Right lobe of liver (tissue), 6 donors: Measurements from ENCODE around the gene MKRN2OS. TPM values are rescaled to one million over a fixed set of nuclear protein-coding genes. Genes with fewer than 3 reads are reported as not detected.
A peak's percentile ranks its signal among the peaks of the same experiment; 100 is the strongest.

Source experiments
- ATAC-seq, 4 donors: fragments of 200-7000 bp; cut with Tn5 transposase; one replicate each; pipeline ENCODE4 v1.9.1; 2020; ENCODE audit warnings: mild to moderate bottlenecking in 4 of 4, moderate library complexity in 4 of 4
- DNase-seq, 3 donors: peaks; one replicate each; pipeline ENCODE4 v3.0.0-alpha.2; 2020
- H3K27ac ChIP-seq, 3 donors: fragments of 200-600 bp; one replicate each; pipeline ENCODE4 v1.8.0; 2022
- H3K27me3 ChIP-seq, 2 donors: fragments of 200-600 bp; one replicate each; pipeline ENCODE4 v1.8.0; 2022
- H3K36me3 ChIP-seq, 4 donors: fragments of 200-600 bp; sonication (generic) in 1 of 4; one replicate each; pipeline versions ENCODE4 v1.5.1 to v1.8.0; 2017 to 2022; ENCODE audit warnings: control low read depth in 1 of 4
- H3K4me1 ChIP-seq, 4 donors: fragments of 200-600 bp; sonication (generic) in 1 of 4; one replicate each; pipeline versions ENCODE4 v1.5.1 to v1.8.0; 2017 to 2022; ENCODE audit warnings: control low read depth in 1 of 4
- H3K4me3 ChIP-seq, 3 donors: fragments of 200-600 bp; one replicate each; pipeline ENCODE4 v1.8.0; 2022
- H3K9me3 ChIP-seq, 4 donors: fragments of 200-600 bp; sonication (generic) in 1 of 4; one replicate each; pipeline versions ENCODE4 v1.5.1 to v1.8.0; 2017 to 2022; ENCODE audit warnings: control low read depth in 1 of 4
- POLR2A ChIP-seq: fragments of 450-650 bp; IDR thresholded peaks from one replicate; pipeline ENCODE4 v1.6.1; 2017; ENCODE audit warnings: antibody characterized with exemption, mild to moderate bottlenecking
- WGBS: methylation state at CpG from one replicate; pipeline ENCODE4 v1.1.6; 2018; ENCODE audit warnings: low coverage, low lambda C conversion rate; ENCODE audit not compliant: insufficient coverage; ENCODE audit errors: missing lambda C conversion rate; 5-methylcytosine and 5-hydroxymethylcytosine counted together
- intact Hi-C, 2 donors: fragments of 100-400 bp; cut with DNase I; formaldehyde crosslinking; loops; one replicate each; pipeline versions ENCODE4 v1.11.2 to v1.14.1; 2022
- total RNA-seq, 6 experiments: library from RNA; depleted of rRNA in 2 of 6; stranded (reverse); fragments of >200 nt in 2 of 6; fragmentation: NEBNext Ultra II Directional in 3 of 6; extraction: Animal tissue kit (Norgen Biotek cat#: 25700) in 3 of 6; gene quantifications; one replicate each; pipeline versions ENCODE4 v1.1.0 to v1.2.4, GENCODE V29; 2016 to 2023
- TF ChIP-seq, protein P1 (sequence below), 4 donors: fragments of 200-600 bp in 3 of 4; fragments of 450-650 bp in 1 of 4; IDR thresholded peaks; one replicate each; pipeline versions ENCODE4 v1.5.1 to v1.8.0; 2016 to 2022; ENCODE audit warnings: antibody characterized with exemption in 4 of 4, mild to moderate bottlenecking in 2 of 4
- donor health status: DM: no; HTN: yes; CAD: no.
- donor health status: DM: no; HTN: no; CAD: no.
- donor health status: DM: no; HTN: no; CAD: no.
- donor health status: DM: no; HTN: yes; CAD: no.
- donor health status: DM: no; HTN: yes; CAD: no.

Gene MKRN2OS
- total RNA-seq, 6 experiments from 2014 or later: 0.31 TPM; not detected in 5

DNA sequence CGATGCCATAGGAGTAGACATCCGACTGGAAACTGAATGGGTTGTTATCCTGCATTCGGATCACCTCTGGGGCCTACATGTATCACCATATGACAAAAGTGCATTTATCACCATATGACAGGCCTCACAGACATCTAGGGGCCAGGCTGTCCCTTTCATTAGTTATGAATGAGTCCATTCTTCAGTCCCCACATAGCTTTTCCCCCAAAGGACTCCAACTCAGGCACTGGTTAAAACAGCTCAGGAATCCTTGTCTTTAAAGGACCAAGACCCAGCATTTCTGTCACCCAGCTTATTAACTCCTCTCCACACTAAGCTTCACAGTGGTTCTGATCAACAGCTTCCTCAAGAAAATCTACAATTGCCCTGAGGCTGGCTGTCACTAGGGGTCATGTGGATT lies 39.9 kb upstream of the MKRN2OS start:
- DNase-seq (no peak), ATAC-seq (no peak)
- H3K4me1 ChIP-seq: peaks cover 0 to 12% (median 5%) of the 10 kb centered on the region in 4 donors
- peaks cover 11 to 73% (median 35%) of the 10 kb centered on the region in 4 donors for H3K36me3 ChIP-seq
- H3K27me3 ChIP-seq: no peaks in the 10 kb centered on the region
- no peaks in the 10 kb centered on the region for H3K9me3 ChIP-seq
- no peak overlapping the region for H3K4me3 ChIP-seq
- no peak overlapping the region for H3K27ac ChIP-seq
- intact Hi-C loops: no loop called here
- 90% methylated on average over 2 of the region's 3 CpGs for WGBS
- TF ChIP-seq, protein P1, sequence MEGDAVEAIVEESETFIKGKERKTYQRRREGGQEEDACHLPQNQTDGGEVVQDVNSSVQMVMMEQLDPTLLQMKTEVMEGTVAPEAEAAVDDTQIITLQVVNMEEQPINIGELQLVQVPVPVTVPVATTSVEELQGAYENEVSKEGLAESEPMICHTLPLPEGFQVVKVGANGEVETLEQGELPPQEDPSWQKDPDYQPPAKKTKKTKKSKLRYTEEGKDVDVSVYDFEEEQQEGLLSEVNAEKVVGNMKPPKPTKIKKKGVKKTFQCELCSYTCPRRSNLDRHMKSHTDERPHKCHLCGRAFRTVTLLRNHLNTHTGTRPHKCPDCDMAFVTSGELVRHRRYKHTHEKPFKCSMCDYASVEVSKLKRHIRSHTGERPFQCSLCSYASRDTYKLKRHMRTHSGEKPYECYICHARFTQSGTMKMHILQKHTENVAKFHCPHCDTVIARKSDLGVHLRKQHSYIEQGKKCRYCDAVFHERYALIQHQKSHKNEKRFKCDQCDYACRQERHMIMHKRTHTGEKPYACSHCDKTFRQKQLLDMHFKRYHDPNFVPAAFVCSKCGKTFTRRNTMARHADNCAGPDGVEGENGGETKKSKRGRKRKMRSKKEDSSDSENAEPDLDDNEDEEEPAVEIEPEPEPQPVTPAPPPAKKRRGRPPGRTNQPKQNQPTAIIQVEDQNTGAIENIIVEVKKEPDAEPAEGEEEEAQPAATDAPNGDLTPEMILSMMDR (IDR thresholded peaks at IDR 0.05): no peak
- TF ChIP-seq POLR2A: no peak

DNA sequence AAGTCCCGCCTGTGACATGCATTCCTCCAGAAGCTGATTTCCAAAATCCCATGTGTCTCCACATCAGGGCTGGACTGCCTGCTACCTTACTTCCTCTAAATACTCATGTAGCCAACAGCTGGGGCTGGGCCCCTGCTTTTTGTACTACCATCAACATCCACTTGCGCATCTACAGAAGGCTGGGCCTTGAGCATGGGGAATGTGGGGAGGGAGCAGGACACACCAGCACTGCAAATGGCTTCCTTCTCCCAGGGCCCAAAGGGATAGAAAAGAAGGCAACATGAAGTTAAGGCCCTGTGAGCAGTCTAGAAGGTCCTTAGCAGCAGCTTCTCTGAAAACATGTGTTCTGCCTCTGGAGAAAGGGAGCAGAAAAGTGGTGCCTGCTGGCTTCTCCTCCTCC lies 38.8 kb upstream of the MKRN2OS start:
- Histone ChIP-seq H3K4me1 (peaks cover 0 to 12% (median 5%) of the 10 kb centered on the region in 4 donors), H3K36me3 (peaks cover 11 to 68% (median 33%) of the 10 kb centered on the region in 4 donors), H3K4me3 (no peak overlapping the region), H3K27ac (no peak overlapping the region), H3K9me3 (no peaks in the 10 kb centered on the region), H3K27me3 (no peaks in the 10 kb centered on the region)
- intact Hi-C loops: no loop called here
- WGBS: 100% methylated on average over 1 of the region's 2 CpGs
- ATAC-seq (no peak), DNase-seq (no peak)
- TF ChIP-seq, protein P1 (IDR thresholded peaks at IDR 0.05): no peak
- TF ChIP-seq POLR2A: no peak

DNA sequence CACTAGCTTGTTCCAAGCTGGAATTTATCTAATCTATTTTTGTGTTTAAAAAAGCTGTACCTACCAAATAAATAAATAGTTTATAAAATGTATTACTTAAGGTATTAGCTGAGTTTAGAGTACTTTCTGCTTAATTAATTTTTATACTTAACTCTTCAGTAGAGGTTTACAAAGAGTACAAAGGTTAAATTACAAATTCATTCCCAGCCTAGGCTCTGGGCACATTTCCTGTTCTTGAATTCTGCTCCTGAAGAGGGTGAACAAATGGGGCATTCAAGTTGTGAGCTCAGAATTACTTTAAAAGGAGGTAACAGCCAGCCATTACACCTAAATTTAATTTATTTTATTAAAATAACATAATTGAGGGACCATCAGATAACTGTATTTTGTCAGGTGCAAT lies 38.0 kb upstream of the MKRN2OS start:
- no peaks in the 10 kb centered on the region for H3K9me3 ChIP-seq
- ATAC-seq: peak; percentile 42 to 64 (median 47)
- H3K36me3 ChIP-seq: peaks cover 11 to 66% (median 29%) of the 10 kb centered on the region in 4 donors
- no peak overlapping the region for H3K27ac ChIP-seq
- peaks cover 0 to 12% (median 5%) of the 10 kb centered on the region in 4 donors for H3K4me1 ChIP-seq
- TF ChIP-seq, protein P1 (IDR thresholded peaks at IDR 0.05): no peak
- TF ChIP-seq POLR2A: no peak
- no peak for DNase-seq
- no peaks in the 10 kb centered on the region for H3K27me3 ChIP-seq
- H3K4me3 ChIP-seq: no peak overlapping the region
- intact Hi-C loops: no loop called here

DNA sequence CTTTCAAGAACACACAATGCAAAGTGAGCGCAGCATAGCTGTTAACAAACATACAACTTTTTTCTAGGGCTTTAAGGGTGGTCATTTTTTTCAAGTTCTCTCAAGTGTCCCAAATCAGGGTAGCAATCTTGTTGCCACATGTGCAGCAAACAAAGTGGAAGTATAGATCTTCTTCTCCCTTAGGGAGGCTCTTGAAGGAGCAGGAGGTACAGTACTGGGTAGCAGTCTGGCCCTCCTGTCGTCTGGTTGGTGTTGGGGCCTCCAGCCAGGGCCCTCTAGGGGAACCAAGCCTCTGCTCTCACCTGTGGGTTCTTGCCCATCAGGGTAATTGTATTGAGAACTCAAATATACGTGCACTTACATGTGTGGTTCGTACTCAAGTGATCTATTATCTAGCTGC lies 37.4 kb upstream of the MKRN2OS start:
- Histone ChIP-seq H3K27me3 (no peaks in the 10 kb centered on the region), H3K9me3 (no peaks in the 10 kb centered on the region), H3K36me3 (peaks cover 11 to 64% (median 27%) of the 10 kb centered on the region in 4 donors), H3K4me3 (no peak overlapping the region), H3K27ac (no peak overlapping the region), H3K4me1 (peaks cover 0 to 12% (median 5%) of the 10 kb centered on the region in 4 donors)
- ATAC-seq (no peak), DNase-seq (no peak)
- TF ChIP-seq, protein P1 (IDR thresholded peaks at IDR 0.05): no peak
- TF ChIP-seq POLR2A: no peak
- 78% methylated on average over 3 of the region's 4 CpGs for WGBS
- intact Hi-C loops: no loop called here

DNA sequence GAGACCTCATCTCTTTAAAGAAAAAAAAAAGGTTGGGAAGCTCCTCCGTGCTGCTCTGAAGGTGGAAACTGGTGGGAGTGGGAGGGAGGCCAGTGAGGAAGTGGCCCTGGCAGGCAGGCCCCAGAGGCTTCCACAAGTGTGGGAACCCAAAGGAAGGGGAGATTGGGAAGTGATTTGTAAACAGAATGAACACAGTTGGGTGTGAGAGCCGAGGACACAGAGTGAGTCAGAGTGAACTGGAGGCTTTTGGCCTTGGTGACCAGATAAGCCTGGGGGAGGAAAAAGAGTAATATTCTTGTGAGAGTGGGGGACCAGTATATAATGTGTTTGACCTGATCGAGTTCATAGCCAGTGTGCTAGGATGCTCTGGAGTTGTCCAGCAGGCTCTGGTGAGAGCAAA lies 34.6 kb upstream of the MKRN2OS start:
- 38% methylated on average over 2 of the region's 3 CpGs for WGBS
- no peak for DNase-seq
- Histone ChIP-seq H3K27me3 (no peaks in the 10 kb centered on the region), H3K9me3 (no peaks in the 10 kb centered on the region), H3K27ac (no peak overlapping the region), H3K4me3 (no peak overlapping the region), H3K4me1 (peaks cover 0 to 12% (median 5%) of the 10 kb centered on the region in 4 donors), H3K36me3 (peaks cover 9 to 65% (median 27%) of the 10 kb centered on the region in 4 donors)
- intact Hi-C loops: no loop called here
- ATAC-seq: peak; percentile 13 to 78 (median 48)
- TF ChIP-seq, protein P1 (IDR thresholded peaks at IDR 0.05): no peak
- TF ChIP-seq POLR2A: no peak
